H9 (cell line): Measurements from ENCODE around the gene C1orf141. TPM values are rescaled to one million over a fixed set of nuclear protein-coding genes. Genes with fewer than 3 reads are reported as not detected.

Experiments
- DNase-seq: peaks from one replicate; pipeline ENCODE4 v3.0.0-alpha.2; 2017
- H2AFZ ChIP-seq: one replicate; pipeline ENCODE4 v1.6.1; 2013; ENCODE audit warnings: mild to moderate bottlenecking, low read length, control low read depth, moderate library complexity
- H2AK5ac ChIP-seq: 2 replicates; pipeline ENCODE4 v1.6.1; 2013; ENCODE audit warnings: low read length, control low read depth, mixed read lengths; ENCODE audit not compliant: insufficient read length
- H2BK120ac ChIP-seq: one replicate; pipeline ENCODE4 v1.6.1; 2013; ENCODE audit warnings: low read depth, mild to moderate bottlenecking, low read length, control low read depth, inconsistent platforms; ENCODE audit not compliant: poor library complexity, severe bottlenecking
- H2BK12ac ChIP-seq: 2 replicates; pipeline ENCODE4 v1.6.1; 2013; ENCODE audit warnings: low read length, control low read depth, mixed read lengths, low read depth; ENCODE audit not compliant: insufficient read length
- H2BK15ac ChIP-seq: 2 replicates; pipeline ENCODE4 v1.6.1; 2013; ENCODE audit warnings: low read depth, low read length, control low read depth
- H2BK20ac ChIP-seq: one replicate; pipeline ENCODE4 v1.6.1; 2013; ENCODE audit warnings: low read depth, mild to moderate bottlenecking, low read length, control low read depth, inconsistent platforms; ENCODE audit not compliant: poor library complexity, severe bottlenecking
- H2BK5ac ChIP-seq: 2 replicates; pipeline ENCODE4 v1.6.1; 2013; ENCODE audit warnings: low read length, control low read depth, mixed read lengths; ENCODE audit not compliant: insufficient read length
- H3K14ac ChIP-seq: 2 replicates; pipeline ENCODE4 v1.6.1; 2013; ENCODE audit warnings: low read length, control low read depth; ENCODE audit not compliant: insufficient read depth
- H3K18ac ChIP-seq: 2 replicates; pipeline ENCODE4 v1.6.1; 2013; ENCODE audit warnings: low read depth, mild to moderate bottlenecking, mixed read lengths, low read length, control low read depth; ENCODE audit not compliant: insufficient read length
- H3K23ac ChIP-seq: 2 replicates; pipeline ENCODE4 v1.6.1; 2013; ENCODE audit warnings: low read length, control low read depth, mixed read lengths, low read depth; ENCODE audit not compliant: insufficient read length
- H3K23me2 ChIP-seq: 2 replicates; pipeline ENCODE4 v1.6.1; 2013; ENCODE audit warnings: low read depth, mild to moderate bottlenecking, mixed read lengths, low read length, control low read depth; ENCODE audit not compliant: insufficient read length, poor library complexity, severe bottlenecking
- H3K27ac ChIP-seq: 2 replicates; pipeline ENCODE4 v1.5.1; 2013; ENCODE audit warnings: low read length, control low read depth, mixed read lengths, low read depth; ENCODE audit not compliant: insufficient read length
- H3K27me3 ChIP-seq: 2 replicates; pipeline ENCODE4 v1.6.1; 2013; ENCODE audit warnings: low read length, control low read depth, inconsistent platforms; ENCODE audit not compliant: insufficient read depth
- H3K4ac ChIP-seq: 2 replicates; pipeline ENCODE4 v1.6.1; 2013; ENCODE audit warnings: low read depth, mild to moderate bottlenecking, control low read depth, inconsistent platforms, low read length, moderate library complexity
- H3K4me1 ChIP-seq: 2 replicates; pipeline ENCODE4 v1.6.1; 2013; ENCODE audit warnings: low read length, control low read depth, inconsistent platforms; ENCODE audit not compliant: insufficient read depth
- H3K4me2 ChIP-seq: 2 replicates; pipeline ENCODE4 v1.6.1; 2013; ENCODE audit warnings: low read length, control low read depth, mixed read lengths; ENCODE audit not compliant: insufficient read length, insufficient read depth
- H3K56ac ChIP-seq: 2 replicates; pipeline ENCODE4 v1.6.1; 2013; ENCODE audit warnings: low read depth, mild to moderate bottlenecking, mixed read lengths, low read length, control low read depth; ENCODE audit not compliant: insufficient read length
- H3K79me1 ChIP-seq: 2 replicates; pipeline ENCODE4 v1.6.1; 2013; ENCODE audit warnings: low read depth, mild to moderate bottlenecking, moderate library complexity, low read length, control low read depth, inconsistent platforms; ENCODE audit not compliant: insufficient read depth, poor library complexity, severe bottlenecking
- H3K79me2 ChIP-seq: 2 replicates; pipeline ENCODE4 v1.6.1; 2013; ENCODE audit warnings: low read length, control low read depth, inconsistent platforms; ENCODE audit not compliant: insufficient read depth
- H3K9ac ChIP-seq: 2 replicates; pipeline ENCODE4 v1.6.1; 2013; ENCODE audit warnings: low read length, control low read depth, mixed read lengths; ENCODE audit not compliant: insufficient read length; ENCODE audit errors: extremely low read depth
- H3K9me3 ChIP-seq: one replicate; pipeline ENCODE4 v1.6.1; 2013; ENCODE audit warnings: low read depth, low read length, inconsistent platforms; ENCODE audit not compliant: control insufficient read depth
- H3T11ph ChIP-seq: one replicate; pipeline ENCODE4 v1.6.1; 2013; ENCODE audit warnings: mild to moderate bottlenecking, low read length, control low read depth, inconsistent platforms
- H4K20me1 ChIP-seq: one replicate; pipeline ENCODE4 v1.6.1; 2013; ENCODE audit not compliant: control insufficient read depth, insufficient read length, insufficient read depth
- H4K5ac ChIP-seq: 2 replicates; pipeline ENCODE4 v1.6.1; 2013; ENCODE audit warnings: low read depth, mild to moderate bottlenecking, mixed read lengths, low read length, control low read depth; ENCODE audit not compliant: insufficient read length
- H4K8ac ChIP-seq: replicated peaks from 2 replicates; pipeline ENCODE4 v1.6.1; 2013; ENCODE audit warnings: low read length, control low read depth, mixed read lengths, low read depth; ENCODE audit not compliant: insufficient read length
- H4K91ac ChIP-seq: 2 replicates; pipeline ENCODE4 v1.6.1; 2013; ENCODE audit warnings: low read depth, mild to moderate bottlenecking, moderate library complexity, mixed read lengths, low read length, control low read depth; ENCODE audit not compliant: insufficient read length
- H3K27ac Mint-ChIP-seq, 3 experiments: 2 replicates in 2 of 3; 3 replicates in 1 of 3; pipeline ENCODE4 v1.8.0; 2020 to 2021; ENCODE audit warnings: mixed read lengths in 3 of 3, mild to moderate bottlenecking in 1 of 3, moderate library complexity in 1 of 3
- H3K27me3 Mint-ChIP-seq: 2 replicates; pipeline ENCODE4 v1.8.0; 2021; ENCODE audit warnings: low read depth, mild to moderate bottlenecking, moderate library complexity, mixed read lengths
- H3K36me3 Mint-ChIP-seq, 3 experiments: 2 replicates in 2 of 3; 3 replicates in 1 of 3; pipeline ENCODE4 v1.8.0; 2020 to 2021; ENCODE audit warnings: low read depth in 3 of 3, mixed read lengths in 3 of 3; ENCODE audit not compliant: insufficient read depth in 1 of 3
- H3K4me1 Mint-ChIP-seq, 2 experiments: 2 replicates each; pipeline ENCODE4 v1.8.0; 2020; ENCODE audit warnings: mixed read lengths in 2 of 2
- H3K4me3 Mint-ChIP-seq, 2 experiments: 2 replicates in 1 of 2; 3 replicates in 1 of 2; pipeline ENCODE4 v1.8.0; 2020 to 2021; ENCODE audit warnings: mild to moderate bottlenecking in 2 of 2, mixed read lengths in 2 of 2, moderate library complexity in 1 of 2
- H3K9me3 Mint-ChIP-seq, 2 experiments: 2 replicates in 1 of 2; 3 replicates in 1 of 2; pipeline ENCODE4 v1.8.0; 2020; ENCODE audit warnings: mild to moderate bottlenecking in 2 of 2, mixed read lengths in 2 of 2, moderate library complexity in 1 of 2
- CTCF ChIP-seq: fragments of 200-600 bp; sonication (generic); conservative IDR thresholded peaks from 3 replicates; pipeline ENCODE4 v1.8.0; 2021; ENCODE audit warnings: antibody characterized with exemption, mild to moderate bottlenecking
- WGBS: extraction: QIAGEN DNeasy Blood & Tissue Kit; methylation state at CpG from one replicate; pipeline ENCODE4 v1.1.7; 2013; ENCODE audit warnings: missing lambda C conversion rate, low lambda C conversion rate, mixed read lengths; ENCODE audit not compliant: insufficient read length; ENCODE audit errors: extremely low coverage; 5-methylcytosine and 5-hydroxymethylcytosine counted together
- total RNA-seq: library from RNA; stranded (reverse); gene quantifications from 2 replicates; pipeline ENCODE4 v1.2.1, GENCODE V29; 2021

The C1orf141 gene
- total RNA-seq, 1 experiment from 2014 or later: not detected

- Mint-ChIP-seq H3K9me3 (peaks cover 7 to 9% of the 10 kb centered on the region in 2 experiments), H3K4me1 (peaks cover 4% of the 10 kb centered on the region in 2 experiments), H3K36me3 (peaks cover 0 to 7% (median 7%) of the 10 kb centered on the region in 3 experiments; a peak in 4 of 7 replicates), H3K27me3 (no peaks in the 10 kb centered on the region; the same call in 1 of the 2 replicates), H3K4me3 (no peak overlapping the region), H3K27ac (no peak overlapping the region; a peak in 1 of 7 replicates)
- H3K27me3 ChIP-seq: no peaks in the 10 kb centered on the region
- H3K9ac ChIP-seq: no peak overlapping the region
- H2BK20ac ChIP-seq: no peak overlapping the region
- H3K56ac ChIP-seq: no peak overlapping the region
- H3K79me2 ChIP-seq: no peaks in the 10 kb centered on the region
- H4K20me1 ChIP-seq: no peaks in the 10 kb centered on the region
- no peak overlapping the region for H4K91ac ChIP-seq
- H3K4me2 ChIP-seq: no peak overlapping the region
- H3K23me2 ChIP-seq: no peaks in the 10 kb centered on the region
- no peak overlapping the region for H3T11ph ChIP-seq
- no peak for DNase-seq
- no peak overlapping the region for H3K18ac ChIP-seq
- TF ChIP-seq CTCF: no peak
- H4K5ac ChIP-seq: no peak overlapping the region
- no peak overlapping the region for H2AK5ac ChIP-seq
- H3K79me1 ChIP-seq: no peaks in the 10 kb centered on the region
- no peak overlapping the region for H2BK120ac ChIP-seq
- no peak overlapping the region for H3K23ac ChIP-seq
- no peak overlapping the region for H3K4ac ChIP-seq
- no peak overlapping the region for H2BK15ac ChIP-seq
- H3K4me1 ChIP-seq: no peaks in the 10 kb centered on the region
- no peak overlapping the region for H2AFZ ChIP-seq
- H4K8ac ChIP-seq: no peak overlapping the region
- H3K9me3 ChIP-seq: no peaks in the 10 kb centered on the region
- no peak overlapping the region for H2BK5ac ChIP-seq
- H2BK12ac ChIP-seq: no peak overlapping the region
- no peak overlapping the region for H3K27ac ChIP-seq
- WGBS: no CpG with 5 or more reads among the region's 1 CpG
- no peak overlapping the region for H3K14ac ChIP-seq
These were observed 72.4 kb downstream of the C1orf141 start for GRCh38 chr1:67062412-67062811.
